ENCODE data around the gene TMEM219. TPM values are rescaled to one million over a fixed set of nuclear protein-coding genes. Genes with fewer than 3 reads are reported as not detected.

The TMEM219 gene
- total and polyA plus RNA-seq, 2 experiments from 2014 or later, result 106 to 189 TPM

GRCh38 chr16:29994600-29995323, 32.9 kb downstream of the TMEM219 start:
- Histone ChIP-seq H3K9me3 (ENCODE audit: low read depth) (no peaks in the 10 kb centered on the region), H3K27ac (peak overlapping the region; percentile 94), H3K4me3 (peak overlapping the region; percentile 56), H3K9me2 (replicated peaks; ENCODE audit: insufficient read depth) (no peaks in the 10 kb centered on the region), H3K4me1 (ENCODE audit: insufficient read depth) (peaks cover 15% of the 10 kb centered on the region), H3K4me2 (peak overlapping the region; percentile 86), H3K27me3 (no peaks in the 10 kb centered on the region), H2AFZ (peak overlapping the region; percentile 93), H4K20me1 (ENCODE audit: insufficient read depth, poor library complexity, severe bottlenecking) (no peaks in the 10 kb centered on the region), H3K36me3 (replicated peaks; ENCODE audit: insufficient read depth, low read depth) (no peaks in the 10 kb centered on the region), H3K79me2 (peaks cover 10% of the 10 kb centered on the region)
- WGBS (ENCODE audit: low lambda C conversion rate, missing lambda C conversion rate), result 24% methylated on average over 23 of the region's 24 CpGs
- DNase-seq (ENCODE audit: low spot score), result no peak
- TF ChIP-seq EZH2 (IDR thresholded peaks at IDR 0.05; ENCODE audit: borderline replicate concordance), result no peak
- no peak for TF ChIP-seq CTCF (IDR thresholded peaks at IDR 0.05; ENCODE audit: poor library complexity)
- TF ChIP-seq EZH2phosphoT487 (IDR thresholded peaks at IDR 0.05; ENCODE audit: low read depth, severe bottlenecking, unreplicated experiment), result no peak

GRCh38 chr16:29995324-29995910, 33.5 kb downstream of the TMEM219 start, which contains the start of gene HIRIP3:
Gene HIRIP3, minus strand, starts transcription at chr16:29995617. Its CDS starts 12 bp downstream, at chr16:29995605.
- peak within 1 kb of the TSS; percentile 94 for H3K27ac ChIP-seq
- H3K79me2 ChIP-seq, result peaks cover 10% of the 10 kb centered on the region
- H3K9me3 ChIP-seq (ENCODE audit: low read depth), result no peaks in the 10 kb centered on the region
- peaks cover 15% of the 10 kb centered on the region for H3K4me1 ChIP-seq (ENCODE audit: insufficient read depth)
- H3K36me3 ChIP-seq (replicated peaks; ENCODE audit: insufficient read depth, low read depth), result no peaks in the 10 kb centered on the region
- H3K27me3 ChIP-seq, result no peaks in the 10 kb centered on the region
- H2AFZ ChIP-seq, result peak within 1 kb of the TSS; percentile 93
- peak within 1 kb of the TSS; percentile 86 for H3K4me2 ChIP-seq
- TF ChIP-seq CTCF (IDR thresholded peaks at IDR 0.05; ENCODE audit: poor library complexity), result no peak
- no peak for TF ChIP-seq EZH2 (IDR thresholded peaks at IDR 0.05; ENCODE audit: borderline replicate concordance)
- no peak for TF ChIP-seq EZH2phosphoT487 (IDR thresholded peaks at IDR 0.05; ENCODE audit: low read depth, severe bottlenecking, unreplicated experiment)
- H3K9me2 ChIP-seq (replicated peaks; ENCODE audit: insufficient read depth), result no peaks in the 10 kb centered on the region
- 1% methylated on average over 49 of the region's 53 CpGs for WGBS (ENCODE audit: low lambda C conversion rate, missing lambda C conversion rate)
- H3K4me3 ChIP-seq, result peak within 1 kb of the TSS; percentile 64
- DNase-seq (ENCODE audit: low spot score), result peak; percentile 95
- H4K20me1 ChIP-seq (ENCODE audit: insufficient read depth, poor library complexity, severe bottlenecking), result no peaks in the 10 kb centered on the region

GRCh38 chr16:29995911-29996765, 34.3 kb downstream of the TMEM219 start, which contains the start of gene INO80E:
Gene INO80E, plus strand, starts transcription at chr16:29996241. Its CDS starts 70 bp downstream, at chr16:29996311.
- peak within 1 kb of the TSS; percentile 86 for H3K4me2 ChIP-seq
- H3K4me1 ChIP-seq (ENCODE audit: insufficient read depth), result peaks cover 15% of the 10 kb centered on the region
- H3K9me3 ChIP-seq (ENCODE audit: low read depth), result no peaks in the 10 kb centered on the region
- WGBS (ENCODE audit: low lambda C conversion rate, missing lambda C conversion rate), result under 1% methylated on average over 65 of the region's 65 CpGs
- H3K27ac ChIP-seq, result peak within 1 kb of the TSS; percentile 94
- H2AFZ ChIP-seq, result peak within 1 kb of the TSS; percentile 93
- no peaks in the 10 kb centered on the region for H3K27me3 ChIP-seq
- no peaks in the 10 kb centered on the region for H4K20me1 ChIP-seq (ENCODE audit: insufficient read depth, poor library complexity, severe bottlenecking)
- H3K9me2 ChIP-seq (replicated peaks; ENCODE audit: insufficient read depth), result no peaks in the 10 kb centered on the region
- peaks cover 10% of the 10 kb centered on the region for H3K79me2 ChIP-seq
- DNase-seq (ENCODE audit: low spot score), result peak; percentile 98
- no peaks in the 10 kb centered on the region for H3K36me3 ChIP-seq (replicated peaks; ENCODE audit: insufficient read depth, low read depth)
- no peak for TF ChIP-seq EZH2 (IDR thresholded peaks at IDR 0.05; ENCODE audit: borderline replicate concordance)
- no peak for TF ChIP-seq EZH2phosphoT487 (IDR thresholded peaks at IDR 0.05; ENCODE audit: low read depth, severe bottlenecking, unreplicated experiment)
- no peak for TF ChIP-seq CTCF (IDR thresholded peaks at IDR 0.05; ENCODE audit: poor library complexity)
- peak within 1 kb of the TSS; percentile 64 for H3K4me3 ChIP-seq
